CD1c-positive myeloid dendritic cell (primary cell): ENCODE measurements around the gene E2F2.
"Not testable (repeated sequence)": the region's sequence is repeated elsewhere in the genome, so short reads cannot be mapped to it uniquely, and the experiment has no call there.

Experiments
- DNase-seq: peaks from one replicate; pipeline ENCODE4 v3.0.0-alpha.2; 2016; ENCODE audit errors: extremely low spot score

Gene E2F2

GRCh38 chr1:23546897-23547584 is 16.0 kb upstream of the E2F2 start:
- no peak for DNase-seq

GRCh38 chr1:23545851-23546250 is 14.8 kb upstream of the E2F2 start:
- no peak for DNase-seq

DNA sequence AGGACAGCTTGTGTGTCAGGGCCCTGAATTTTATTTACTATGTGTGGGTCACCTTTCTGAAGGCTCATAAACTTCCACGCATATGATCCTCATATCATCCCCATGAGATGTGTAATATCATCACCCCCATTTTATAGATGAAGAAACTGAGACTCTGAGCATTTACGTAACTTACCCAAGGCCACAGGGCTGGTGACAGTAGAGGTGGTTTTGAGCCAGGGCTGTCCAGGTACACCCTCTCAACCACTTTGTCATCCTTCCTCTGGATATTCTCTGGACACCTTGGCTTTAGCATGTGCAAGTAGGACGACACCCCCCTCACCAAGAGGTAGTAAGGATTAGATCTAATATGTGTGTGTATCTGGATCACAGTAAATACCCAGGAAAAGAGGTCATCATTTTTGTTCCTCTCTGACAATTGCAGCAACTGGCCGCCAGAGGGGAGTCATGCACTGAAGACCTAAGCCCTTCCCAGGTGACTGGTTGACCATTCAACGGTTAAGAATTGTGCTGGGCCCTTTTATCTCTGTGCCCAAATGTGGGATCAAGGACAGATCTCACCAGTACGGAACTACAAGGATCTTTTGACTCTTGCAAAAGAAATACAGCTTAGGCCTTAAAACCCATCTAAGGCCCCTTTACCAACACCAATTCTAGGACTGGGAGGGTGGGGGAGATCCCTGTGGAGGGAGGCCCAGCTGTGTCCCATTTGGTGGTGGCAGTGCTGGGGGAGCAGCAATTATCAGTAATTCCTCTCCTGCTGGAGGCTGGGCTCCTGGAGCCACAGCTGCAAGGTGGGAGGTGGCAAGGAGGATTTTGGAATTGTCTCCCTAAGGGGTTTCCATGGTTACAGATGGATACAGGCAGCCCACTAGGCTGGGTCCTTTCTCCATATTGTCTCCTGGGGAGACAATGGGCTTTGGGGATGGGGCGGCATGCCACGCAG is 13.7 kb upstream of the E2F2 start:
- DNase-seq, result peak; percentile 84

GRCh38 chr1:23543707-23544443 is 12.8 kb upstream of the E2F2 start:
- DNase-seq, result no peak

DNA sequence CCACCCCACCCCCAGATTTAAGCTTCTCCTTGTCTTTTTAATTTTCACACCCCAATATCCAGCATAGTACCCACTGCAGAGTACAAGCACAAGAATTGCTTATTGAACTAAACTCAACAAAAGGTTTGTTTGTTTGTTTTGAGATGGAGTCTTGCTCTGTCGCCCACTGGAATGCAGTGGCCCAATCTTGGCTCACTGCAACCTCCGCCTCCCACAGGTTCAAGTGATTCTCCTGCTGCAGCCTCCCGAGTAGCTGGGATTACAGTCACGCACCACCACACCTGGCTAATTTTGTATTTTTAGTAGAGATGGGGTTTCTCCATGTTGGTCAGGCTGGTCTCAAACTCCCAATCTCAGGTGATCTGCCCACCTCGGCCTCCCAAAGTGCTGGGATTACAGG is 11.9 kb upstream of the E2F2 start:
- not testable (repeated sequence) for DNase-seq

GRCh38 chr1:23539698-23540266 is 8.7 kb upstream of the E2F2 start:
- DNase-seq, result peak; percentile 96

GRCh38 chr1:23537296-23537973 is 6.4 kb upstream of the E2F2 start:
- DNase-seq, result peak; percentile 62

GRCh38 chr1:23533246-23534023 is 2.4 kb upstream of the E2F2 start:
- peak; percentile 92 for DNase-seq

GRCh38 chr1:23531562-23532094 is 595 bp upstream of the E2F2 start:
- peak; percentile 40 for DNase-seq

GRCh38 chr1:23530087-23530746 is 816 bp downstream of the E2F2 start:
- no peak for DNase-seq

- no peak for DNase-seq
Measured at GRCh38 chr1:23529146-23530086, 1.6 kb downstream of the E2F2 start.

DNA sequence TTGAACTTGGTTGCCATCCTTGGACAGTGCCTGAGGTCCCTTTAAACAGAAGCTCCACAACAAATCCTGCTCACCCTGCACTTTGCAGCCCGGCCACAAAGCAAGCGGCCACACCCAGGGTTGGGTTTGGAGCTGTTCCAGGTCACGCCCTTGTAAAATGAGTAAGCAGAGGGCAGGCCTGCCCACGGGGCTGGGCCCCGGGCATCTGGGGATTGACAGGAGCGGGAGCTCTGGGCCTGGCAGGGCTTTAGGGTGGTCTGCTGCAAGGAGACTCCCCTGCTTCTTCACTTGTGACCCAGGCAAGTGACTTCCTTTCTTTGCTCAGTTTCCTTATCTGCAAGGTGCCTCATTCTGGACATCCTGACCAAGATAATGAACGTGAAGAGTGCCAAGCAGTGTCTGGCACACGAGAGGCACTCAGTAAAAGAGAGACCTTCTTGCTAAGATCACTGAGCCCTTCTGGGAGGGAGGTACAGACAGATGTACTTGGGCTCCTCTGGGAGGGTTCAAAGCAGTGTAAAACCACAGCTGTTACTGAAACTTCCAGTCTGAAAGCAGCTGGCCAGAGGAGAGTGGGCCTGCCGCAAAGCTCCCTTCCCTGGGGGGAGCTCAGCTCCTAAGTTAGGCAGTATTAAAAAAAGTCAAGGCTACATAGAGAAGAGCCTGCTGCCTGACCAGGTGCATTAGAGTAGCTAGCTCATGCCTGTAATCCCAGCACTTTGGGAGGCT is 2.6 kb downstream of the E2F2 start:
- peak; percentile 96 for DNase-seq

DNA sequence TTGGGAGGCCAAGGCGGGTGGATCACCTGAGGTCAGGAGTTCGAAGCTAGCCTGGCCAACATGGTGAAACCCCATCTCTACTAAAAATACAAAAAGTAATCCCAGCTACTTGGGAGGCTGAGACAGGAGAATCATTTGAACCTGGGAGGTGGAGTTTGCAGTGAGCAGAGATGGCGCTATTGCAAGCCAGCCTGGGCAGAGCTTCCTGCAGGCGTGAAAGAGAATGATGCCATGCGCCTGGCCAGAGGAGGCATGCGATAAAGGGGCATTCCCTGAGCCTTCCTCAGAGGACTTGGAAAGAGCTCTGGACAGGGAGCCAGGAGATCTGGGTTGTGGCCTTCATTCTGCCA is 3.2 kb downstream of the E2F2 start:
- no peak for DNase-seq

- DNase-seq, result peak; percentile 59
Measured at GRCh38 chr1:23527366-23527765, 3.7 kb downstream of the E2F2 start.

- DNase-seq, result no peak
Measured at GRCh38 chr1:23526329-23527041, 4.5 kb downstream of the E2F2 start.

- no peak for DNase-seq
Measured at GRCh38 chr1:23525558-23526250, 5.3 kb downstream of the E2F2 start.
